GM12891 (cell line): ENCODE results near the gene FGFR2.

ENCODE experiments used
- POLR2A ChIP-seq: IDR thresholded peaks from 2 replicates; pipeline ENCODE4 v1.6.1; 2011; ENCODE audit warnings: low read depth, low read length, control low read depth
- POLR2AphosphoS5 ChIP-seq: IDR thresholded peaks from 2 replicates; pipeline ENCODE4 v1.6.1; 2011; ENCODE audit warnings: low read depth, low read length, control low read depth
- SPI1 ChIP-seq: IDR thresholded peaks from 2 replicates; pipeline ENCODE4 v1.6.1; 2011; ENCODE audit warnings: low read depth, low read length, control low read depth
- TAF1 ChIP-seq: IDR thresholded peaks from 2 replicates; pipeline ENCODE4 v1.6.1; 2011; ENCODE audit warnings: low read depth, low read length, control low read depth

DNA sequence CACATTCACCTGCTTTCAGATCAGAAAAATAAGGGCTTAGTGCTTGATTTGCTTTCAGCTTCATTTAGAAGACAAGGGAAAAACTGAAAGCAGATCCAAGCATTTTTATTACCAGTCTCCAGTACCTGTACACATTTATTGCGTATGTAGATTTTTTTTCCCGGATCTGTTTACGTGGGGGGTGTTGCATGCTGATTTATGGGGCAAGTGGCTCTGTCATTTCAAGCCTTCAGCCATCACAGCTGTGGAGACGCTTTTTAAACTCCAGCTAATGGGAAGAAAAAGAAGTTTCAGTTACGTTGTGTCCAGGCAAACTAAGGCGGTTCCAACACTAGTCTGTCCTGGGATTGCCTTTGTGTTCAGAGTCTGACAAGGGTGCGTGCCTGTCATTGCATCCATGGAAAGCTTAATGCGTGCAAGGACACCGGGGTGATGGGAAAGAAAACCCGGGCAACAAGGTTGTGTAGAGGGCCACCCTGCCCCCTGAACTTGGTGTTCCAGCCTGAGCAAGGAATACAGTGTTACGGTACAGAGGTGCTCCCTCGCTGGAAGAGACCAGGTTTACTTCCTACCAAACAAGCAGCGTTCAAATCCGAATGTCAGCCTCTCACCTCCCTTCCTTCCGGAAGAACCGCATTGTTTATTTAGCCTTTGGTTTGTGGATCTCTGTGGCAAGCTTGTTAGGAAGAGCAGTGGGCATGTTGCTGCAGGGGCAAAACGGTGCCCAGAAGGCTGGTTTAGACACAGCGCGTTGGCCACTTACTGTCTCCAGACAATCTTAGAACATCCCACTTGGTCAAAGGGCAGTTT is 128.2 kb downstream of the FGFR2 start:
- TF ChIP-seq POLR2A (no peak), POLR2AphosphoS5 (no peak), TAF1 (no peak), SPI1 (no peak)
